HG03175 (cell line): ENCODE data around the gene APBA2.
A peak's percentile ranks its signal among the peaks of the same experiment; 100 is the strongest.
"Not testable (repeated sequence)": the region's sequence is repeated elsewhere in the genome, so short reads cannot be mapped to it uniquely, and the experiment has no call there.

Source experiments
- ATAC-seq: cut with Tn5 transposase; IDR thresholded peaks from one replicate; pipeline ENCODE4 v1.9.1; 2021; ENCODE audit warnings: mild to moderate bottlenecking, moderate library complexity; ENCODE audit not compliant: unreplicated experiment

APBA2 gene

DNA sequence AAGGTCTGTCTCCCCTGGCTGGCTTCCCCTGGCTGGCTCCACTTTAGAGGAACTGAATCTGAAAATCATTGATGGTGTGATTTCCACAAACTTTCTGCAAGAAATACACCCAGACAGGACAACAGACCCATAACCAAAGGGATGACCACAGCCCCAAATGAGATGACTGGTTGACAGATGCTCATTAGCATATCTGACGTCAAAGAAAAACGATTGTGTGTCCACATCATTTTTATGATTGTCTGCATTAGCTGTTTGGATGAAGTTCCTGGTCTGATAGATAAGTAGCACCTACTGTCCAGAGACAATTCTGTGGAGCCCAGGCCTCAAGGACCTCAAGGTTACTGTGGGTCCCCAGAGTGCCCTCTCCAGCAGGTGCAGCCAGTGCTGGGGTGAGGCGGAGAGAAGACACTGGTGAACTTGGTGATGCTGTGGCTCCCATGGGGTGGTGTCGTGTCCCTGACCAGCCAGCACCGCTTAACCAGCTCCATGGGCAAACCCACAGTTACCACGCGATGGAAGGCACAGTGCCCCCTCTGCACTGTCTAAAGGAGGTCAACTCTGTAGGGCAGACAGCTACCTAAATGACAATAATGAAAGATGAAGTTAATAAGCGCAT, 256.5 kb downstream of the APBA2 start:
- ATAC-seq, result peak; percentile 72

DNA sequence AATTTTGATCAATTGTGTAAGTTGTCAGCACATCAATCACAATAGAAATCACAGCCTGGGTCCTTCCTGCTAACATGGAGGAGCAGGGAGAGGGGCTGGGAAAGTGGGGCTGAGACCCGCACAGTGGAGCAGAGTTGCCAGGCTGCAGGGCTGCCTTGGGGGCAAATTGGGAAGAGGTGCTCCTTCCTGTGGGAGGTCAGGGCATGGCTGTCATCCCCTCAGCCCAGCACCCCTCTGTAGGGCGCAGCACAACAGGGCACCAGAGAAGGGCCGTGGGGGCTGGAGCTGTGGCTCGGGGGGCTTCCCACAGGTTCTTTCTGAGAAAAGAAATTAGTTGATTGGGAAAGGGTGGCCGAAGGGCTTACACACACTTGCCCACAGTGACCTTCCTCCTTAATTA, 257.5 kb downstream of the APBA2 start:
- no peak for ATAC-seq

DNA sequence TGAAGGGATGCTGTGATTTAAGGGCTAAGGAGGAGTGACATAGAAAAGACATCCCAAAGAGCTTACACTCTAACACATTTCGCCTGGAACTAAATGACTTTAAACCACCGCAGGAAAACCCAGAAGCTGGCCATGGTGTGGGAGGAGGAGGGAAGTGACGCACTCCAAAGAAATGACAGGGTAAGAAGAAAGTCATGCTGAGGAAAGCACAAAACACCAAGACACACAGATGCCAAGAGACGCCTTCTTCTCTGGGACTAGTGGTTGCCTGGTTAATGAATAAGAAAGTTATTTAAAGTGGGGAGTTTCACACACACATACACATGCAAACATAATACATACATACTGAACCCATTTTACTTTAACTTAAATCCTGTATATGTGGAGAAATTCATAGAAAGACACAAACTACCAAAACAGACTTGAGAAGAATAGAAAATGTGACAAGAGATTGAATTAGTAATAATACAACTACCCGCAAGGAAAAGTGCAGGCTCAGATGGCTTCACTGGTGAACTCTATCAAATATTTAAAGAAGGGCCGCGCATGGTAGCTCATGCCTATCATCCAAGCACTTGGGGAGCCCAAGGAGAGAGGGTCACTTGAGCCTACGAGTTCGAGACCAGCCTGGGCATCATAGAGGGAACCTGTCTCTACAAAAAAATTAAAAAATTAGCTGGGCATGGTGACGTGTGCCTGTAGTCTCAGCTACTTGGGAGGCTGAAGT, 258.3 kb downstream of the APBA2 start:
- peak; percentile 38 for ATAC-seq

DNA sequence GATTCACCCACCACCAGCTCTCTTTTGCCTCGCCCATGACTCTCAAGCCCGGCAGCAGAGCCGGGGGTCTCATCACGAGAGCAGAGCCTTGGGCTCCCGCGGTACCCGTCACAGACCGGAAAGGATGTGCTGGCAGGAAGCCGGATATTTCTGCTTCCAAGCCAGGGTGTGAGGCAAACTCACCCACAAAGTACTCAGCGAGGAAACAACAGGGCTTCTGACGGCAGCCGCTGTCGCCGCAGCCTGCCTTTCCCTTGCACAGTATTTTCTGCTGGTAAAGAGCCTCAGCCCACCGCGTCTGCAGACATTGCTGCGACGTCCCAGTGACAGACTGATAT, 263.9 kb downstream of the APBA2 start:
- ATAC-seq, result no peak

- no peak for ATAC-seq
Observed at GRCh38 chr15:29150515-29151483, 265.0 kb downstream of the APBA2 start.

DNA sequence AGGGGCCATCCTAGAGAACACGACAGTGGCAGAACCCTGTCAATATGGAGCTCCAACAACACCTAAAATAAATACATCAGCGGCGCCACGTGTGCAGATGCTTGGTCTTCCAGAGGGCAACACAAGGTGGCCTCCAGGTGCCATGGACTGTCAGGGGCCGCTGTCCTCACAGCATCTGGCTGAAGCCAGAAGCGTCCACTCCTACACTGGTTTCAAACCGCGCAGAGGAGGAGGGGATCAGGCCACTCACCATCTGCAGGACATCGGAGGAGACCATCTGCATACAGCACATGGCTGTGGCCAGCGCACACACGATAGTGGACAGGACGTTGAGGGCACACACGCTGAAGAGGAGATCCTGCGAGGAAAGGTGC, 265.7 kb downstream of the APBA2 start:
- ATAC-seq, result no peak

DNA sequence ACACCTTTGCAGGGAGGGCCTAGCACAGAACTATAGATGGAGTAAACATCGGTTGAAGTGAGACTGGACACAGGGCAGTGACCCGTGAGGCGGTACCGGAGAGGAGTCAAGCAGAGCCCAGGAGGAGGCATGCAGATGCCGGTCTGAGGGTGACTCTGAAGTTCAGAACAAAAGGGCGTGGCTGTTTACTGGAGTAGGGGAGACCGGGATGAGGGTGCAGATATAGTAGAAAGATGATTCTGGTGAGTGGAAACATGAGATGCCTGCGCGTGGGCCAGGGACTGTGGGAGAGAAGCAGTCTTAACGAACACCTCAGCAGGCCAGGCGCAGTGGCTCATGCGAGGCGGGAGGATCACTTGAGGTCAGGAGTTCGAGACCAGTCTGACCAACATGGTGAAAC, 270.7 kb downstream of the APBA2 start:
- ATAC-seq, result no peak

GRCh38 chr15:29159771-29160455, 274.1 kb downstream of the APBA2 start:
- no peak for ATAC-seq

- ATAC-seq, result no peak
Observed at GRCh38 chr15:29162411-29162810, 276.6 kb downstream of the APBA2 start.

DNA sequence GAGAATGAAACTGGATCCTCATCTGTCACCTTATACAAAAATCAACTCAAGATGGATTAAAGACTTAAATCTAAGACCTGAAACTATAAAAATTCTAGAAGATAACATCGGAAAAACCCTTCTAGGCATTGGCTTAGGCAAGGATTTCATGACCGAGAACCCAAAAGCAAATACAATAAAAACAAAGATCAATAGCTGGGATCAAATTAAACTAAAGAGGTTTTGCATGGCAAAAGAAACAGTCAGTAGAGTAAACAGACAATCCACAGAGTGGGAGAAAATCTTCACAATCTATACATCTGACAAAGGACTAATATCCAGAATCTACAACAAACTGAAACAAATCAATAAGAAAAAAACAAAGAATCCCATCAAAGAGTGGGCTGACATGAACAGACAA, 281.3 kb downstream of the APBA2 start:
- not testable (repeated sequence) for ATAC-seq
